Tongue (tissue), 2 donors: ENCODE data around the gene NDST1. TPM values are rescaled to one million over a fixed set of nuclear protein-coding genes. Genes with fewer than 3 reads are reported as not detected.

ENCODE experiments used
- DNase-seq: peaks from one replicate; pipeline ENCODE4 v3.0.0-alpha.2; 2015
- total RNA-seq: library from RNA; depleted of rRNA; stranded (reverse); fragments of >200 nt; gene quantifications from one replicate; pipeline ENCODE4 v1.2.3, GENCODE V29; 2014

The NDST1 gene
- total RNA-seq, 1 donor from 2014 or later: 91.4 TPM

DNA sequence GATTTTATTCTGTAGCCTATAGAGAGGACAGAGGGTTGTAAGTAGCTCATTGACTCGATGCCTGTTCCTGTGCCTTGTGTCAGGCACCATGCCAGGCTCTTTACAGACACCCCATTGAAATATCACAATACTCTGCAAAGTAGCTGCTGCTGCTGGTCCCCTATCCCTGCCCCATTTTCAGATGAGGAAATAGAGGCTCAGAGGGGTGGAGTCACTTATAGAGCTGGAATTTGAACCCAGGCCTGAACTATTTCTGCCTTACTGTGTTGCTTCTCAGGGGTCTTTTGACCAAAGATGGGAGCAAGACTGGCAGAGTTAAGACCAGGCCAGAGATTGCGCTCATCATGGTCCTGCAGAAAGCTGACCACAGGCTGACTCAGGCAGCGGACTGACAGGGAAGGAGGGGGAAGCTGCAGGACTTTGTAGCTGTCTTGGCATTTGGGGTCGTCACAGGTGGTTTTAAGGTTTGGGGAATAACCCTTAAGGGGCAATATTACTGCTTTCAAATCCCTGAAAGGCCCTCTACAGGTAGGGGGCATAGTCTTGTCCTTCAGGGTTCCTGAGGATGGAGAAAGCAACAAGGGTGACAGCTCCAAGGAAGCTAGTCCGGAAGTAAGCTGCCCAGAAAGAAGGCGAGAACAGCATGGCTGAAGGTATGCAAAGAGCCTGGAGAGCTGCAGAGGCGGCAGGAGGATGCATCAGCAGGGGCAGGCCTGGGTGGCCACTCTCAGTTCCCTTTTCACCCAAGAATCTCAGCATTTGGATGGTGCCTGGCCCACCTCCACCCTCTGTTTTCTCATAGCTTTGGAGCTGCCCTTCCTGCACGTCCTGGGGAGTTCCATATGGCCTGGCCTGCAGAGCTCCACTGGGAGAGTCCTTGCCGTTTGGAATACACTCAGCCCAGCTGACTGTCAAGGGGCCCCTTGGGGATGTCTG is 18.3 kb upstream of the NDST1 start:
- no peak for DNase-seq

DNA sequence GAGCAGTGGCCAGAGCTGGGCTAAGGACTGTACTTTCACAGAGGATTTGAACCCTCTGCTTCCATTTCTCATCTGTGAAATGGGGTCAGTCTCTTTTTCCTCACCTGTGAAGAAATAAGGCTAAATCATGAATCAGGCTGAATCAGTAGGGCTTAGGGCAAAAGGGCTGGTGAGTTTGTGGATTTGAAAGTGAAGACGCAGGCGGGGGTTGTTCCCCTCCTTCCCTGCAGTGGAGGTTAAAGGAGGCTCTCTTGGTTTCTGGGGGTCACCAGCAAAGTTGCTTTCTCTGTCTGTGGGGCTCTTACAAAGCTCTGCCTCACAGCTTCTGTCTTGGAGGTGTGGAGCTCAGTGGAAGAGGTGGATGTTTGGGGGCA is 17.6 kb upstream of the NDST1 start:
- no peak for DNase-seq

DNA sequence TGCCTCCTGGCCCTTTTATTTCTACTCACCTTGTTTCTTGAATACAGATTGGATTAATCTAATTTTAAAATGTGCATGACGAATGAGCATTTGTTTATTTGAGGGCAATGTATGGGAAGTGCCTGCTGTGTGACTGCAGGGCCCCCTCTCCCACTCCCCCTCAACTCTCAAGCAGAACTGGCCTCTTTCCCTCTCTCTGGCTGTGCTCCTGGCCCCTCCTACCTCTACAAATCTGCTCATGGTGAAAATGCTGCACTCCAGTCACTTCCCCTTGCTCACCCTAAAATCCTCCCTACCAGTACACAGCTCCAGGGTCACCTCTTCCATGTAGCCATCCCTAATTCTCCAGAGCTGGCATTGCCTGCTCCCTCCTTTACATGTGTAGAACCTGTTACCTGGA is 17.2 kb upstream of the NDST1 start:
- DNase-seq: no peak

DNA sequence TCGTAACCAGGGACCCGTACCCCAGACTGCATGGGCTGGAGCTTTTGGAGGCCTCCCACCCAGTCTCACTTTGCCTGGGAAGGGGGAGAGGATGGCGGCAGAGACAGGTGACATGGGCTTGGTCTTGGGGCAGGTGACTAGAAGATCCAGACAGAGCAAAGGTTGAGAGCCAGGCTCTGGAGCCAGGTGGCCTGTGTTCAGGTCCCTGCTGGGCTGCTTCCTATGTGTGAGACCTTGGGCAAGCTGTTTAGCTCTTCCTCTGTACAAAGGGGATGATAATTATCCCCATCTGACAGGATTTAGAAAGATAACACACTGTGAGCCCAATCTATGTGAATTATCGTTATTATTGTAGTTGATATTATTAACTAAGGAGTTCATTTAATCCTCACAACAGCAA is 16.1 kb upstream of the NDST1 start:
- DNase-seq: no peak

DNA sequence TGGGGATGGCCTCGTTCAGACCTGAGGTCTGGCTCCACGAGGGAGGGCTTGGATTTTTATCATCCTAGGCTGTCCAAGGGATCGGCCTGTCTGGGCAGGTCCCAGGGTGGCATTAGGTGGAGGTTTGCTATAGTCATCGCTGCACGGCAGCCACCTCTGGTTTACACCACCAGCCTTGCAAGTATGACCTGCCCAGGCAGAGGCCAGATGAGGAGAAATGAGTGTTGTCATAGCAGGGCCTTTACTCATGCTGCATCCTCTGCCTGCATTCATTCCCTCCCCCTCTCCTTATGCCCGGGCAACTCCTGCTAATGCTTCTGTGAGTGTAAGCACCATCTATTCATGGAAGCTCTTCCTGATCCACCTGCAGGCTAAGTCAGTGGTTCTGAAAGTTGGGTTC is 15.3 kb upstream of the NDST1 start:
- DNase-seq: no peak

DNA sequence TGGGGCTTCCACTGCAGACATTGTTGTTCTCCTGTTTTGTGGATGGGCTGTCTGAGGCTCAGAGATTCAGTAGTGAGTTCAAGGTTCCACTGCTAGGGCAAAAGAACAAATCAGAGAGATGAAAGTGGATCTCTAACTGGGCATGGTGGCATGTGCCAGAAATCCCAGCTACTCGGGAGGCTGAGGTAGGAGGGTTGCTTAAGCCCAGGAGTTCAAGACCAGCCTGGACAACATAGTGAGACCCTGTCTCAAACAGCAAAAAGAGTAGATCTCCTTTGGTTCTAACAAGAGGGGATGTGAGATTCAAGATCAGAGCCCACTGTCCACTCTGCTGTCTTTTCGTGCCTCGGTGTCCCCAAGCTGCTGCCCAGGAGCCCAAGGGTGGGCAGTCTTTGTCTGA is 11.8 kb upstream of the NDST1 start:
- DNase-seq: no peak

DNA sequence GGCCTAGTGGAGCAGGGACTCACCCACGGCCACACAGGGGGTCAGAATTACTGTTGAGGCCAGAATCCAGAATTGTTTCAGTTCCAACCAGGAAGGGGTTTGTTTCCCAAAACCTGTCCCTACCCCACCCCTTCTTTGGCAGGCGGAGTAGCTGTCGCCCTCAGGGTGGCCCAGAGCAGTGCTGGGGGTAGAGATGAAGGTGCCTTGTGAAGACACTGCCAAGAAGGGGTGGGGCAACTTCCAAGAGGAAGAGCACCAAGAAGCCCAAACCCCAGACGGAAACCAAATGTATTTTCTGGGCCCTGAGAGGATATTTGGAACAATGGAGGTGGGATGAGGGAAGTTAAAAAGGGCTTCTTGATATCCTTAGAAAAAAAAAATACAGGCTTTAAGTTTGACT is 11.4 kb upstream of the NDST1 start:
- no peak for DNase-seq

DNA sequence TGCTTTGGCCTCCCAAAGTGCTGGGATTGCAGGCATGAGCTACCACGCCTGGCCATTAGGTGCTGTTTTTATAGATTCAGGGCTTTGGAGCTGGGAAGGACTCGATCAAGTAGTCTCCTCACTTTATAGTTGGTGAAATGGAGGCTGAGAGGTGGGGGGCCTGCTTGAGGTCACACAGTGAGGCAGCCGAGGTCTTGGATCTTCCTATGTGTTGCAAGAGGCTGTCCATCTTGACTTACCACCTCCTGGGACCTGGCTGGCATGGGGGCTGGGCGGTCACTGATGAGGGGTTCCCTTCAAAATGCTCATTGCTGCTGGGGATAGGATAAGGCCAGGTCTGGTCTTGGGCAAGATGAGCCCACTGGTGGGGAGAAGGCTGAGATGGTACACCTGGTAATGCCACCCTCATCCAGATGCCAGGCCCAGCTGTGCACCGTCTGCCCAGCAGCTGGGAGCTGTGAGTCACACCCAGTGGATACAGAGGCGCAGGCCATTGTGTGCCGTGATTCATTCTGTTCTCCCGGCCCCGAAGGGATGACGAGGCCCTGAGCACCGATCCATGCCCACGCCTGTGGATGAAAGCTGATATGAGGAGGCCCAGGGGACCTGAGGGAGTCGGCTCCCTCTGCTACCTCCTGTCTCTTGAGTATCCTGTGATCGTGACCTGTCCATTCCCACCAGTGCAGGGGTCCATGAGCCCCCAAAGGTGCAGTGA is 10.5 kb upstream of the NDST1 start:
- DNase-seq: peak; percentile 75

DNA sequence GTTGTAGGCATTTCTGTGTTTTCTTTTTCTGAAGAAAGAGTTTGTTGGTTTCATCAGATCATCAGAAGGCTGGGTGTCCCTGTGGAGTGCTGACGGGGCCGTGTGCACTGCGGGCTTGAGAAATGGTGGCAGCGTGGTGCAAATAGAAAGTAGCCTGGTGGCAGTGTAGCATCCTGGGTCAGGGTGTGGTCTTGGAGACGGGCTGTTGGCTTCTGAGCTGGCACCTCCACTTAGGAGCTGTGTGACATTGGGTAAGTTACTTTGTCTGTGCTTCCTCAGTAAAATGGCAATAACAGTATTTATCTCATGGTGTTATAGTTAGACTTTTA is 10.0 kb upstream of the NDST1 start:
- DNase-seq: no peak

DNA sequence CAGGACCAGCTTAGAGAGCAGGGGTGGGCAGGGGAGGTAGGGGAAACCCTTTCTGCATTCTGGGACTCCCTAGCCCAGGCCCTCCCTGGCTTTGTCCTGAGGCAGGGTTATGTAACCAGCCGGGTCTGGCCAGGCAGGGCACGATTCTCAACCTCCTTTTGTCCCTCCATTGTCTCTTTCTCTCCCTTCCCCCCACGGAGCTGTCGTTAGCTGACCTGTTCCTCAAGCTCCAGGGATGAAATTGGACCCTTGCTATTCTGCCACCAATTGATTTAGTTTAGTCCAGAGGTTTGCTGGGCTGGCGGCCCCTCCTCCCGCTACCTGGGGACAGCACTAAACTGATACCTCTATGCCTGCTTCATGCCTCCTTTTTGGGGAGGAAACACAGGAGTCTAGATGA is 9.4 kb upstream of the NDST1 start:
- no peak for DNase-seq

DNA sequence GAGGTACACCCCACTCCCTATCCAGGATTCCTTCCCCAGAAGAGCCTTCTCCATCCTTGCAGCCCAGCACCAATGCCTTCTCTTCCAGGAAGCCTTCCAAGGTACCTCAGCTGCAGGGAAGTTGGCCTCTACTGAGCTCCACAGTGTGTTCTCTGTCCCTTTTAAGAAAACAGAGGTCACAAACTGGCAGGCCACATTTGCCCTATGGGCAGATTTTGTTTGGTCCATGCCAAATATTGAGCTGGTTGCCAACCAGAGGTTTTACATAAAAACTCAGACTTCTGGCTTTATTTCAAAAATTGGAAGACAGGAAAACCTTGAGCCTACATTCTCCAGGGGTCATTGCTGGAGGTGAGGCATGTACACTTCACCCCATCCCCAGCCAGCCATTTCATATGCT is 9.0 kb upstream of the NDST1 start:
- no peak for DNase-seq

DNA sequence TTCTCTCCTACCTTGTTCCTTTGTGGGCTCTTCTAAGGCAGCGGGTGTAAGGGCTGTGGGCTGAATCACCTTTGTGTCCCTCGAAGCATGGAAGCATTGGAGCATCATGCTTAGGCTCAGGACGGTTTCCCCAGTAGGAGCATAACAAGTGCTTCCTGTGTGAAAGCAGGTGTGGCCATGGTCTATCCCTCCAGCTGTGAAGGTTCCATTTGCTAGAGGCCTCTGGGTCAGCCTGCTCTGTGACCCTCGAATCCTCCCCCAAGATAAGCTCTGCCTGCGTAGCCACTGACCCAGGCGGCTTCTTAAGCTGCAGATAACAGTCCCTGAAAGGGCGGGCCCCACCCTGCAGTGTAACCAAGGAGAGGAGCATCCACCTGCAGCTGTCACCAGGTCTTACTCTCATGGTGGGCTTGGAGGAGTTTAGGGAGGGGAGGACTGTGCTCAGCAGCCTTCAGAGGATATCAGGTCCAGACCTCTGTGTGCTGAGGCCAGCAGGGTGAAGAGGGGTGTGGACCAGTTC is 8.4 kb upstream of the NDST1 start:
- no peak for DNase-seq

DNA sequence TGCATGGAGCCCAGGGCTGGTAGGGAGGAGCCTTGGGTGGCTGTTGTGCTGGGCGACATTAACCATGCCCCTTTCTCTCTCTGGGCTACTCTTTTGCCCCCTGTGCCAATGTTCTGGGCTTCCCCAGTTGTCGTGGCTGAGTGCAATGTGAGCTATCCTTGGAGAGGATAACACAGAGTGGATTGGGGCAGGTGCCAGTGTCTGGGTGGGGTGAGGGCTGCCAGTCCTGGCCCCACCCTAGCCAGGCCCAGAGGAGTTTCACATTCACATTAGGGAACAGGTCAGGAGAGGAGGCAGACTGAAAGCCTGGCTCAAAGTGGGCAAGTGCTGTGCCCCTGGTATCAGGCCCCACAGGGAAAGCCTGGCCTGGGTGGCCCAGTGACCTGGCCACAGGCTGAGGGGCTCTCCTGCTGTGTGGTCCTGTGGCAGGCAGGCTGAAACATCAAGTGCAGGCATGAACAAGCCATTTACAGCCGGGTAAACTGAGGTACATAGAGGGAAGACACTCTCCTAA is 7.5 kb upstream of the NDST1 start:
- DNase-seq: no peak

DNA sequence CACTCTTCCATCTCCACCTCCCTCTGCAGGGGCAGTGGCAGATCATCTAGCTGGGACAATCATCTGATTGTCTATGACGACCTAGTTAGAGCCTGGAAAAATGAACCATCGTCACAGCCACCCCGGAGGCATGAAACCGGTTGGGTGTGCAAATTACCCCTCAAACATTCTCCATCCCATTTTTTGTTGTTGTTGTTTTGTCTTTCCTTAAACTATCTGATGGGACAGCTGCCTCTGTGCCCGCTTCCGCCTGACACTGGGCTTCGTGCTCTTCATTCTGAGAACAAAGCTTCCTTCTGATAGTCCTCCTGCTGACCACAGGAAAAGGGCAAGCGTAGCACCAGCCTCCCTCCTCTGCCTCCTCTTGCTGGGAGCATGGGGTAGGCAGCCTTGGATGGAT is 7.0 kb upstream of the NDST1 start:
- DNase-seq: no peak

DNA sequence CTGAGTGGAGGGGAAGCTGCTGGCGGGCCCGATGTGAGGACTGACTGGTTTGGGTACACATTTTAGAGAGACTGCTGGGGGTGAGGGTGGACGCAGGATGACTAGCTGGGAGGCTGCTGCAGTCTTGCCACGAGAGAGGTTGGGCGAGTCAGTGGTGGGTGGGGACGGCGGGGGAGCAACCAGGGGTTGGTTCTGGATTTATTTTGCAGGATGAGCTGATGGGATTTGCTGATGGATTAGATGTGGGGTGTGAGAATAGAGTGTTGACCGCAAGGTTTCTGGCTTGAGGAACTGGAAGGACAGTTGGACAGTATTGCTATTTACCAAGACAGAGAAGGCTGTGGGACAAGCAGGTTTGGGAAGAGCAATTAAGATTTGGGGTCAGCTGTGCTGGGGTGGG is 5.8 kb upstream of the NDST1 start:
- DNase-seq: no peak

DNA sequence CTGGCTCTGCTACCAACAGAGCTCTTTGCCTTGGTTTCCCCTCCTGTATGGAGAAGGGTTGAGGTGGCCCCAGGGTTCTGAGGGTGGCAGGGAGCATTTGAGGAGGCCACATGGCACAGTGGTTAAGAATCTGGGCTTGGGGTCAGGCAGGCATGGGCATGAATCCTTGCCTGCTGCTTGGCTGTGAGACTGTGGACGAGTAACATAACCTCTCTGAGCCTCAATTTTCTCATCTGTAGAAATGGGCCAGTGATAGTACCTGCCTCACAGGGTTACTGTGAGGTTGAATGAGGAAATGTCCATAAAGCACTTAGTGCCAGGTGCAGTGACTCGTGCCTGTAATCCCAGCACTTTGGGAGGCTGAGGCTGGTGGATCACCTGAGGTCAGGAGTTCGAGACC is 5.1 kb upstream of the NDST1 start:
- DNase-seq: no peak

DNA sequence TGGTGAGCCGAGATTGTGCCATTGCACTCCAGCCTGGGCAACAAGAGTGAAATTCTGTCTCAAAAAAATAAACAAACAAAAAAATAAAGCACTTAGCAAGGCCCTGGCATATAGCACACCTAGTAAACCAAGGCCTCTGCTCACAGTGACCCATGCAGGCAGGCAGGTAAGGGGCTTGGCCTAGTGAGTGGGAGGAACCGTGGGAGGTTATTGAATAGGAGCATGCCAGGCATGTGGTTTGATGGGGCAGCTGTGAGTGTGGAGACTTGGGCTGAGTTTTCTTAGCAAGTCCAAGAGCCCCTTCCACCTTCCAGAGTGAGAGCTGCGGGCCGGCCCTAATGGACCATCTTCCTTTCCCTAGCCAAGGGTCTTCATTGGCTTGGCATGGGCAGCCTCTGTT is 4.5 kb upstream of the NDST1 start:
- no peak for DNase-seq

DNA sequence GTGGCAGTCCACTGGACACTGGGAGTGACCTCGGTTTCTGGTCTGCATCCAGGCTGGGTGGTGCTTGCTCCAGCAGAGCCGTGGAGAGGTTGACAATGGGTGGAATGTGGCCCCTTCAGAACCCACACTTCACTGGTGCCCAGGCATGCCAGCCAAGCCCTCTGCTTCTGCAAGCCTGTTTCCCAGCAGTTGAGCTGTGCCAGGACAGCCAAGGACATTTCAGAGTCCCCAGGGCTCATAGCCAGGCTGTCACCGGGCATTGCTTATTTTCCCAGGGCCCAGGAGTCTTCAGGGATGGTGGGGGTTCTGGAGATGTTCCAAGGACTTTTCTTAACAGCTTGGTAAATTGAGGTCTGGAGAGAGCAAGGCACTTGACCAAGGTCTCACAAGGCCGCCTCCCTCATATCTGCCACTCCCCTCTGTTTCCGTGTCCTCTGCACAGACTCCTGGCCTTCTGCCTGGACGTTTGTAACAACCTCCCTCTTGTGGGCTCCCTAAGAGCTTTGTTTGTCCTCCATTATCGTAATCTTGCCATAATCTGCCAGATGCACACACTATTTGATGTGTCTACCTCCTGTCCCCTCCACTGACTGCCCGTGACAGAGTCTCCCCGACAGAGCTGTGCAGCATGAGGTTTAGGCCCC is 3.8 kb upstream of the NDST1 start:
- DNase-seq: no peak

DNA sequence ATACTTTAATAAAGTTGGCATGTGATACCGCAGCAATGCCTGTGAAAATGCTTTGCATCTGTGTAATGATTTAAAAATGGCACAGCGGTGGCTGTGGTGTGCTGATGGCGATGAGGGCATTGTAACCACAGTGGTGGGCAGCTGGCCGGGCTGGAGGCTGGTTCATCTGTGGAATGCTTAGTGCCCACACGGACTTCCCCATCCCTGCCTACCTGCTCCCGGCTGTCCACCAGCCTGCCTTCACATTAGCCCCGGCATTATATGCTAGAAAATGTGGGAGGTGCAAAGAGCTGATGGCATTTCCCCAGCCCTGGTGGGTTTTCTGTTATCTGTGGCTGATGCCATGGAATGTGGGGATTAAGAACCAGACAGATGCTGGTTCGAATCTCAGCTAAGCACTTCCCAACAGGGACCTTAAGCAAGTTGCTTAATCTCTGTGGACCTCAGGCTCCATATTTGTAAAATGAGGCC is 2.9 kb upstream of the NDST1 start:
- DNase-seq: no peak

DNA sequence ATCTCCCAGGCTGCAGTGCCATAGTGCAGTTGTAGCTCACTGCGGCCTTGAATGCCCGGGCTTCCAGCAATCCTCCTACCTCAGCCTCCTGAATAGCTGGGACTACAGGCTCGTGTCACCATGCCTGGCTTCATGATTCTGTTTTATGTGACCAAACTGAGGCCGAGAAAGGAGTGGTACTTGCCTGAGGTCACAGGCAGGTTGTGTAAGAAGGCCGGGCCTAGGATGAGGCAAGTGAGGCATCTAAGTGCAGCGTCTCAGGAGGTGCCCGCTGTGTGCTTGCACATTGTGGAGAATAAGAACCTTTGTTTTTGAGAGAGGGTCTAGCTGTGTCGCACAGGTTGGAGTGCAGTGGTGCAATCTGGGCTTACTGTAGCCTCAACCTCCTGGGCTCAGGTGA is 2.1 kb upstream of the NDST1 start:
- no peak for DNase-seq

DNA sequence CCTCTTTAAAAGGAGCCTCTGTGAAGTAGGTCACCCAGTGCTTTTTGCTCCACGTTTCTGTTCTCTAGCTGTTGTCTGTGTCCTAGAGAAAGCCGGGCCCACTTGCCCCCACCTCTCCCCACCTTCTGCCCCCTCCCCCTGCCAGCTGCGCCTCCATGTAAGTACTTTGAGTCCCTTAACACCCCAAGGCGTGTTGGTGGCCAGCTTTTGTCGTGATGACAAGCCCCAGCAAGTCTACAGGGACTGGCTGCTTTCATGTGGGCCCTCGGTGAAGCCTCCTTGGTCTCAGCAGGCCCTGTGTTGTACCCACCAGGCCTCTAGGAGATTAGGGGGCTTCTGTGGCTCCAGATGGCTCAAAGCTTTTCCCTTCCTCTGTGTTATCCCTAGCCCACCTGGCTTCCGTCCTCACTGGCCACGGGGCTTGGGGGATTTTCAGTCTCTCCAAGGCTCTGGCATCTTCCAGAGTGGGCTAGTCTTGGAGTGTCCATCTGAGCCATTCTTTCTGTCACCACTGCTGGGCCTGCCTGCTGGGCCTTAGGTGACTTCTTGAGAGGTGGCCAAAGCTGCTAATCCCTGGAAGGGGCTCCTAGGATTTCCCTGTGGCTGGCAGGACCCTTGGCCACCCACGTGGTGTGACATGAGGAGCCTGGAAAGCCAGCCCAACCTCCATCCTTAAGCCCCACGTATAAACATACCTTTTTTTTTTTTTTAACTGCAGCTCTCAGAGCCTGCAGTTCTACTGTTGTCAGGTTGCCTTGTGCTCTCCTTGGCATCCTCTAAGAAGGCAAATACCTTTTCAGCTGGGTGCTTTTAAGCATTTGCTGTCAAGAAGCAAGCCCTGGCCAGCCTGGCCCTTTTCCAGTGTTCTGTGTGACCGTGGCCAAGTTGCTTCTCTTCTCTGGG is 1.1 kb upstream of the NDST1 start:
- no peak for DNase-seq

DNA sequence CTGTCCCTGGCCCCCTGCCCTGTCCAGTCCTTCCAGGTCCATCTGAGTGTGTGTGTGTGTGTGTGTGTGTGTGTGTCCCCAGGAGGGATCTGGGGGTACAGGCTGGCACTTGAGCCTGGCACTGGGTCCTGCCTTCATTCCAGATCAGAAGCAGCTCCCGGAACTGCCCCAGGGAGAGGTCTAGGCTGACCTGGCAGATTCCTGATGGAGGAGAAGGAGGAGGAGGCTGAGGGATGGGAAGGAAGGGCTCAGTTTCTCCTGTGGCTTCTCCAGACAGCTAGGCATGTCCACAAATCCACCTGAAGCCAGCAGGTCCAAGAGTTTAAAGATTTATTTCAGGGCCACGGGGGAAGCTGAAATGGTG is 328 bp downstream of the NDST1 start:
- DNase-seq: no peak
